Neural cell (in vitro differentiated cells): Measurements from ENCODE around the gene ARL3. TPM values are rescaled to one million over a fixed set of nuclear protein-coding genes. Genes with fewer than 3 reads are reported as not detected.

Experiments
- H2AFZ ChIP-seq: fragments of 200-600, 300-800 bp; sonication (generic), shearing (Covaris generic); 2 replicates; pipeline ENCODE4 v1.6.0; 2014; ENCODE audit warnings: low read depth, mild to moderate bottlenecking, antibody characterized with exemption, low read length, moderate library complexity
- H3F3A ChIP-seq: fragments of 200-600 bp; shearing (Covaris generic); 2 replicates; pipeline ENCODE4 v1.6.1; 2016; ENCODE audit warnings: mild to moderate bottlenecking, moderate library complexity, mixed read lengths, antibody characterized with exemption, low read length; ENCODE audit not compliant: insufficient read depth, poor library complexity, severe bottlenecking
- H3K27ac ChIP-seq: fragments of 200-600, 300-800 bp; sonication (generic), shearing (Covaris generic); 2 replicates; pipeline ENCODE4 v1.5.1; 2014; ENCODE audit warnings: mild to moderate bottlenecking, low read length, moderate library complexity
- H3K27me3 ChIP-seq: fragments of 300-800, 200-600 bp; sonication (generic), shearing (Covaris generic); 2 replicates; pipeline ENCODE4 v1.6.0; 2014; ENCODE audit warnings: mild to moderate bottlenecking, low read depth, low read length, moderate library complexity; ENCODE audit not compliant: insufficient read depth
- H3K36me3 ChIP-seq: fragments of 300-800, 200-600 bp; sonication (generic), shearing (Covaris generic); 2 replicates; pipeline ENCODE4 v1.5.1; 2014; ENCODE audit warnings: mild to moderate bottlenecking, antibody characterized with exemption, low read length, moderate library complexity; ENCODE audit not compliant: insufficient read depth
- H3K4me2 ChIP-seq: fragments of 300-800, 200-600 bp; sonication (generic), shearing (Covaris generic); 2 replicates; pipeline ENCODE4 v1.6.0; 2014; ENCODE audit warnings: mild to moderate bottlenecking, low read length
- H3K4me3 ChIP-seq: fragments of 300-800, 200-600 bp; sonication (generic), shearing (Covaris generic); 2 replicates; pipeline ENCODE4 v1.5.1; 2014; ENCODE audit warnings: mild to moderate bottlenecking, low read length, moderate library complexity
- H3K79me2 ChIP-seq: fragments of 200-600 bp; shearing (Covaris generic); replicated peaks from 2 replicates; pipeline ENCODE4 v1.6.0; 2014; ENCODE audit warnings: mild to moderate bottlenecking, low read length, moderate library complexity; ENCODE audit not compliant: insufficient read depth
- H3K9ac ChIP-seq: fragments of 300-800, 200-600 bp; sonication (generic), shearing (Covaris generic); 2 replicates; pipeline ENCODE4 v1.6.1; 2016; ENCODE audit warnings: mild to moderate bottlenecking, low read length, mixed read lengths
- H3K9me2 ChIP-seq: fragments of 200-600 bp; shearing (Covaris generic); 2 replicates; pipeline ENCODE4 v1.6.1; 2016; ENCODE audit warnings: mild to moderate bottlenecking, low read length, mixed read lengths; ENCODE audit not compliant: insufficient read depth
- H3K9me3 ChIP-seq: fragments of 200-600, 300-800 bp; sonication (generic), shearing (Covaris generic); 2 replicates; pipeline ENCODE4 v1.6.1; 2016; ENCODE audit warnings: mild to moderate bottlenecking, mixed run types, low read length, moderate library complexity, mixed read lengths
- H4K20me1 ChIP-seq: fragments of 200-600 bp; shearing (Covaris generic); 2 replicates; pipeline ENCODE4 v1.6.1; 2016; ENCODE audit warnings: mild to moderate bottlenecking, mixed run types; ENCODE audit not compliant: insufficient read depth
- EP300 ChIP-seq: fragments of 450-650 bp; conservative IDR thresholded peaks from 2 replicates; pipeline ENCODE4 v1.6.1; 2014; ENCODE audit warnings: antibody characterized with exemption, mild to moderate bottlenecking, moderate library complexity; ENCODE audit not compliant: poor library complexity, severe bottlenecking
- EZH2 ChIP-seq: fragments of 200-600, 300-800 bp; shearing (Covaris generic), sonication (generic); IDR thresholded peaks from 2 replicates; pipeline ENCODE4 v1.6.1; 2014; ENCODE audit warnings: antibody characterized with exemption, low read length, borderline replicate concordance, mild to moderate bottlenecking; ENCODE audit not compliant: insufficient read depth, poor library complexity, severe bottlenecking
- MXI1 ChIP-seq: fragments of 450-650 bp; conservative IDR thresholded peaks from 2 replicates; pipeline ENCODE4 v1.6.1; 2014; ENCODE audit warnings: antibody characterized with exemption, mild to moderate bottlenecking; ENCODE audit not compliant: poor library complexity, severe bottlenecking
- POLR2AphosphoS5 ChIP-seq: IDR thresholded peaks from 2 replicates; pipeline ENCODE4 v1.6.1; 2012
- RAD21 ChIP-seq: fragments of 450-650 bp; conservative IDR thresholded peaks from 2 replicates; pipeline ENCODE4 v1.6.1; 2014; ENCODE audit warnings: antibody characterized with exemption, mild to moderate bottlenecking, moderate library complexity
- SMC3 ChIP-seq: fragments of 450-650 bp; conservative IDR thresholded peaks from 2 replicates; pipeline ENCODE4 v1.6.1; 2014; ENCODE audit warnings: antibody characterized with exemption, mild to moderate bottlenecking, moderate library complexity; ENCODE audit not compliant: poor library complexity
- TAF1 ChIP-seq: IDR thresholded peaks from 2 replicates; pipeline ENCODE4 v1.6.1; 2012; ENCODE audit warnings: low read depth
- polyA plus RNA-seq: library from polyadenylated mRNA; depleted of rRNA; stranded (reverse); fragments of >200 nt; gene quantifications from 2 replicates; pipeline ENCODE4 v1.2.3, GENCODE V29; 2014
- TF ChIP-seq, protein P1 (sequence below): IDR thresholded peaks from 2 replicates; pipeline ENCODE4 v1.6.1; 2012; ENCODE audit warnings: borderline replicate concordance
- TF ChIP-seq, protein P2 (sequence below): fragments of 450-650 bp; IDR thresholded peaks from 2 replicates; pipeline ENCODE4 v1.5.1; 2014; ENCODE audit warnings: antibody characterized with exemption, mild to moderate bottlenecking, moderate library complexity; ENCODE audit not compliant: poor library complexity, severe bottlenecking

The ARL3 gene
- polyA plus RNA-seq, 1 donor from 2014 or later, result 56.0 TPM

DNA sequence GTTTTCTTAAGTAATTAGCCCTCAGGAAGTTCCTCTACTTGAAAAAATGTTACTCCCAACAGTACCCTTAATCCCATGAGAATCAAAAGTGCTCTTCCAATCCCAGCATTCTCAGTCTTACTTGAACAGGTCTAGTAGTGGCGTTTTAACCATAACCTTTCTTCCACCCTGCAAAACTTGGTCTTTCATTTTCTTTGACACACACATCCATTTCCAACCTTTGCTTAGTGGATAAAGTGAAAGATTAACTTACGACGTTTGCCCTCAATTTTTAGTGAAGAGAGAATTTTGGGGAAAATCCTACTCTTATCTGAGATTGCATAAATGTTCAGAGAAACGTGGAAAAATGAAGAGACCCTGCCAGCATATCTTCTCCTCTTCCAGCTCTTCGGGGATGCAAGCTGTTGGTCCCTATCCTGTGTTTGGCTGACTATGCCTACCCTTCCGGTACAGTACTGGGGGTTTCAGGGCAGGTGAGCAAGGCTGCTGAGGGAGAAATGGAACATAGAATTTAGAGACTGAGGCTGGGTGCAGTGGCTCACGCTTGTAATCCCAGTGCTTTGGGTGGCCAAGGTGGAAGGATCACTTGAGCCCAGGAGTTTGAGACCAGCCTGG, 48.3 kb upstream of the ARL3 start:
- Histone ChIP-seq H3K36me3 (no peaks in the 10 kb centered on the region), H2AFZ (no peak overlapping the region), H3K9me3 (no peaks in the 10 kb centered on the region), H3K27ac (no peak overlapping the region), H3K79me2 (peaks cover 3% of the 10 kb centered on the region), H3K4me2 (no peak overlapping the region), H3K9ac (no peak overlapping the region), H4K20me1 (no peaks in the 10 kb centered on the region), H3F3A (no peaks in the 10 kb centered on the region), H3K27me3 (no peaks in the 10 kb centered on the region), H3K9me2 (no peaks in the 10 kb centered on the region), H3K4me3 (no peak overlapping the region)
- TF ChIP-seq SMC3 (no peak), RAD21 (no peak), EP300 (no peak), POLR2AphosphoS5 (no peak), TAF1 (no peak), MXI1 (no peak), EZH2 (no peak)
- TF ChIP-seq, protein P1, sequence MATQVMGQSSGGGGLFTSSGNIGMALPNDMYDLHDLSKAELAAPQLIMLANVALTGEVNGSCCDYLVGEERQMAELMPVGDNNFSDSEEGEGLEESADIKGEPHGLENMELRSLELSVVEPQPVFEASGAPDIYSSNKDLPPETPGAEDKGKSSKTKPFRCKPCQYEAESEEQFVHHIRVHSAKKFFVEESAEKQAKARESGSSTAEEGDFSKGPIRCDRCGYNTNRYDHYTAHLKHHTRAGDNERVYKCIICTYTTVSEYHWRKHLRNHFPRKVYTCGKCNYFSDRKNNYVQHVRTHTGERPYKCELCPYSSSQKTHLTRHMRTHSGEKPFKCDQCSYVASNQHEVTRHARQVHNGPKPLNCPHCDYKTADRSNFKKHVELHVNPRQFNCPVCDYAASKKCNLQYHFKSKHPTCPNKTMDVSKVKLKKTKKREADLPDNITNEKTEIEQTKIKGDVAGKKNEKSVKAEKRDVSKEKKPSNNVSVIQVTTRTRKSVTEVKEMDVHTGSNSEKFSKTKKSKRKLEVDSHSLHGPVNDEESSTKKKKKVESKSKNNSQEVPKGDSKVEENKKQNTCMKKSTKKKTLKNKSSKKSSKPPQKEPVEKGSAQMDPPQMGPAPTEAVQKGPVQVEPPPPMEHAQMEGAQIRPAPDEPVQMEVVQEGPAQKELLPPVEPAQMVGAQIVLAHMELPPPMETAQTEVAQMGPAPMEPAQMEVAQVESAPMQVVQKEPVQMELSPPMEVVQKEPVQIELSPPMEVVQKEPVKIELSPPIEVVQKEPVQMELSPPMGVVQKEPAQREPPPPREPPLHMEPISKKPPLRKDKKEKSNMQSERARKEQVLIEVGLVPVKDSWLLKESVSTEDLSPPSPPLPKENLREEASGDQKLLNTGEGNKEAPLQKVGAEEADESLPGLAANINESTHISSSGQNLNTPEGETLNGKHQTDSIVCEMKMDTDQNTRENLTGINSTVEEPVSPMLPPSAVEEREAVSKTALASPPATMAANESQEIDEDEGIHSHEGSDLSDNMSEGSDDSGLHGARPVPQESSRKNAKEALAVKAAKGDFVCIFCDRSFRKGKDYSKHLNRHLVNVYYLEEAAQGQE, result no peak
- TF ChIP-seq, protein P2, sequence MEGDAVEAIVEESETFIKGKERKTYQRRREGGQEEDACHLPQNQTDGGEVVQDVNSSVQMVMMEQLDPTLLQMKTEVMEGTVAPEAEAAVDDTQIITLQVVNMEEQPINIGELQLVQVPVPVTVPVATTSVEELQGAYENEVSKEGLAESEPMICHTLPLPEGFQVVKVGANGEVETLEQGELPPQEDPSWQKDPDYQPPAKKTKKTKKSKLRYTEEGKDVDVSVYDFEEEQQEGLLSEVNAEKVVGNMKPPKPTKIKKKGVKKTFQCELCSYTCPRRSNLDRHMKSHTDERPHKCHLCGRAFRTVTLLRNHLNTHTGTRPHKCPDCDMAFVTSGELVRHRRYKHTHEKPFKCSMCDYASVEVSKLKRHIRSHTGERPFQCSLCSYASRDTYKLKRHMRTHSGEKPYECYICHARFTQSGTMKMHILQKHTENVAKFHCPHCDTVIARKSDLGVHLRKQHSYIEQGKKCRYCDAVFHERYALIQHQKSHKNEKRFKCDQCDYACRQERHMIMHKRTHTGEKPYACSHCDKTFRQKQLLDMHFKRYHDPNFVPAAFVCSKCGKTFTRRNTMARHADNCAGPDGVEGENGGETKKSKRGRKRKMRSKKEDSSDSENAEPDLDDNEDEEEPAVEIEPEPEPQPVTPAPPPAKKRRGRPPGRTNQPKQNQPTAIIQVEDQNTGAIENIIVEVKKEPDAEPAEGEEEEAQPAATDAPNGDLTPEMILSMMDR, result no peak

DNA sequence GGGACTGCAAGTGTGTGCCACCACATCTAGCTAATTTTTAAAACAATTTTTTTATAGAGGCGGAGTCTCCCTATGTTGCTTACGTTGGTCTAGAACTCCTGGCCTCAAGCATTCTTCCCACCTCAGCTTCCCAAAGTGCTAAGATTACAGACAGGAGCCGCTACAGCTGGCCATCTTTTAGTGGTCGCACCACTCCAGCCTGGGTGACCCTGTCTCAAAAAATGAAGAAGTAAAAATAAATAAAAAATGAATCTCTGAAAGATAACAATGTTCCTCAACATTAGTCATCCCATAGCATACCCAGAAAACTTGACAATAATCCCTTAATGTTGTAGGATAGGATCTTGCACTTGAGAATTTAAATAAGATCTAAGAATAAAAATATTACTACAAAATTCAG, 47.8 kb upstream of the ARL3 start:
- H3K36me3 ChIP-seq, result no peaks in the 10 kb centered on the region
- H2AFZ ChIP-seq, result no peak overlapping the region
- H3K27me3 ChIP-seq, result no peaks in the 10 kb centered on the region
- H3K27ac ChIP-seq, result no peak overlapping the region
- H3K9me3 ChIP-seq, result no peaks in the 10 kb centered on the region
- H3K9ac ChIP-seq, result no peak overlapping the region
- no peak for TF ChIP-seq POLR2AphosphoS5
- no peak for TF ChIP-seq TAF1
- TF ChIP-seq, protein P2, result no peak
- TF ChIP-seq RAD21, result no peak
- no peak for TF ChIP-seq EZH2
- TF ChIP-seq MXI1, result no peak
- TF ChIP-seq, protein P1, result no peak
- no peak for TF ChIP-seq SMC3
- no peak for TF ChIP-seq EP300
- H3K79me2 ChIP-seq, result peaks cover 3% of the 10 kb centered on the region
- no peak overlapping the region for H3K4me3 ChIP-seq
- H3K9me2 ChIP-seq, result no peaks in the 10 kb centered on the region
- no peaks in the 10 kb centered on the region for H4K20me1 ChIP-seq
- no peak overlapping the region for H3K4me2 ChIP-seq
- no peaks in the 10 kb centered on the region for H3F3A ChIP-seq
